HG03571 (cell line): ENCODE measurements around the gene TTF1.

Experiments used
- ATAC-seq: cut with Tn5 transposase; IDR thresholded peaks from one replicate; pipeline ENCODE4 v1.9.1; 2021; ENCODE audit not compliant: unreplicated experiment

TTF1 gene, protein sequence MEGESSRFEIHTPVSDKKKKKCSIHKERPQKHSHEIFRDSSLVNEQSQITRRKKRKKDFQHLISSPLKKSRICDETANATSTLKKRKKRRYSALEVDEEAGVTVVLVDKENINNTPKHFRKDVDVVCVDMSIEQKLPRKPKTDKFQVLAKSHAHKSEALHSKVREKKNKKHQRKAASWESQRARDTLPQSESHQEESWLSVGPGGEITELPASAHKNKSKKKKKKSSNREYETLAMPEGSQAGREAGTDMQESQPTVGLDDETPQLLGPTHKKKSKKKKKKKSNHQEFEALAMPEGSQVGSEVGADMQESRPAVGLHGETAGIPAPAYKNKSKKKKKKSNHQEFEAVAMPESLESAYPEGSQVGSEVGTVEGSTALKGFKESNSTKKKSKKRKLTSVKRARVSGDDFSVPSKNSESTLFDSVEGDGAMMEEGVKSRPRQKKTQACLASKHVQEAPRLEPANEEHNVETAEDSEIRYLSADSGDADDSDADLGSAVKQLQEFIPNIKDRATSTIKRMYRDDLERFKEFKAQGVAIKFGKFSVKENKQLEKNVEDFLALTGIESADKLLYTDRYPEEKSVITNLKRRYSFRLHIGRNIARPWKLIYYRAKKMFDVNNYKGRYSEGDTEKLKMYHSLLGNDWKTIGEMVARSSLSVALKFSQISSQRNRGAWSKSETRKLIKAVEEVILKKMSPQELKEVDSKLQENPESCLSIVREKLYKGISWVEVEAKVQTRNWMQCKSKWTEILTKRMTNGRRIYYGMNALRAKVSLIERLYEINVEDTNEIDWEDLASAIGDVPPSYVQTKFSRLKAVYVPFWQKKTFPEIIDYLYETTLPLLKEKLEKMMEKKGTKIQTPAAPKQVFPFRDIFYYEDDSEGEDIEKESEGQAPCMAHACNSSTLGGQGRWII

DNA sequence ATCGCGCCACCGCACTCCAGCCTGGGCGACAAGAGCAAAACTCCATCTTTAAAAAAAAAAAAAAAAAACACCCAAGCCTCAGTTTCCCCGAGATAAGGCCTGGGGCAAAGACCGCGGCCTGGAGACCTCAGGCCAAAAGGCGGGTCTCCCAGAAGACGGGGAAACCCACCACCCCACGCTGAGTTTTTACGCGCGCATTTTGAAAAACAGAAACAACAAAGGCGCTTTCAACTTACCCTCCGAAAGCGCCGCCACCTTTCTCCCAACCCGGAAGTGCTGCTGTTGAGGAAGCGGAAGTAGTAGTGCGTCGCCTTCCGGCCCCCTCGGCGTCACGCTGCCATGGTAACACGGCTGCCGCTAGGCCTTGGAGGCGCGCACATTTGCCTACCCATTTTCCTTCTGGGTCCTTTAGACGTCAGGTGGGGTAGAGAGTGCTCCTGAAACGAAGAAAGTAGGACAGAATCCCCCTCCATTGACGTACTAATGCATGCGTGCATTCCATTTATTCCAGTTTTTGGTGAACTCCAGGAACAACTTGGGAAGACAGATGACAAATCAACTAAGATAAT is at the start of gene TTF1:
TTF1 (minus strand) TSS at position 287 of the 569 bp plus-strand sequence. CDS start 4,019 bp downstream, outside the sequence.
- ATAC-seq = peak; percentile 56

DNA sequence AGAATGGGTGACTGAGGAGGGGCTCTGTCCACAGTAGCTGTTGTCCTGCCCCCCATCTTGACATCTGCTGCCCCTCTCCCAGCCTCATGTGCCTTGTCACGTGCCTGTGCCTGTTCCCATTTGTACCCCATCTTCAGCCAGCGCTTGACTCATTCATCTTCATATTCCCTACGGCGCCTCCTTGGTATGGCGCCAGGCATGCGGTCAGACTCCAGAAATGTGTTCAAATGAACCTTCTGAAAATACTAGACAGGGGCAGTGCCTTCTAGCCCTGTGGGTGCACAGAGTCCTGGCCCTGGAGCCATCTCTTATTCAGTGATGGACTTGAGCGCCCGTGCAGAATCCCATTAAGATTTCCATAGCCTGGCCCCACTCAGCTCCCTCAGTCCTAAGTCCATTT is 49.6 kb upstream of the TTF1 start:
- ATAC-seq = no peak

DNA sequence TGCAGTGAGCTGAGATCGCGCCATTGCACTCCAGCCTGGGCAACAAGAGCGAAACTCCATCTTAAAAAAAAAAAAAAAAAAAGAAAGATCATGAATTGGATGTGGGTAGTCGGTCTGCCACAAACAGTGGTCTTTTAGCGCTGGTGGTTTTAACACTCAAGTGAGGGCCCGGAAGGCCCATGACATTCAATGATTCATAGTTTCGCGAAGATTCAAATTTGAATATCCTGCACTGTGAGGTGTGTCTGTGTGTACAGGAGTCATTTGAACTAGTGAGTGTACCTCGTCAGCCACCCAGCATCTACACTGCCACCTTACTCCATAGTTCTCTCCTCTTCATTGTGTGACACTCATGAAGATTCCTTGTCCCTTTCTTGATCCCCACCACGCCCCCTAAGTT is 44.6 kb upstream of the TTF1 start:
- ATAC-seq = no peak

DNA sequence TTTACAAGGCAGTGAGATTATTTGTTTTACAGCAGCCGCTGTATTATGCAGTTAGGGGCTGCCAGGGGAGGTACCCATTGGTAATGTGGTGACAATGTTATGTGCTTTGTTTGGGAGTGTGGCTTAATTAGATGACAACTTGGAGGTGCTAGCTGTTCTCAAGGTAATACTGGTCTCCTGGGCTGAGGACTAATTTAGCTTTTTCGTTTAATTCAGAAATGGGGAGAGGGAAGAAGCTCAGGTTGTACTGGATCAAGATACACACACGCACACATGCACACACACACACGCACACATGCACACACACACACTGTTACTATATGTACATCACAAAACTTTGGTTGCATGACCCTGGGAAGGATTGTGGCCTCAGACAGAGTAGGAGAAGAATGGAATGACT is 41.3 kb upstream of the TTF1 start:
- ATAC-seq = no peak

DNA sequence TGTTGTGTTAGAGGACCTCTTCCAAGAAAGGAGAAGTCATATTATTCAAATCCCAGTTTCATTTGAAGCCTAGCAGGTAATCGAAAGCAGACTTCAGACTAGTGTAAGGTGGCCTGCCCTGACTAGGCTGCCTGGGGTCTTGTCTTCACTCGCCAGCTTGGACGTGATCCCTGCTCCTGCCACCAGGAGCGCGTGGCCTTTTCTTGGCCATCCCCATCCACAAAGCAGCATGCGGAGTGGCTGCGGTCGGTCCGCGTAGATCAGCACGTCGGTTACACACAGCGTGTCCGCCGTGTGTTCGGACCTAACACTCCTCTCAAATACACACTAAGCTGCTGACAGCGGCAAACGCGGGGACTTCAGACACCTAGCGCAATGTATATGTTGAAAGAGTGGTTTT is 40.7 kb upstream of the TTF1 start:
- no peak for ATAC-seq

DNA sequence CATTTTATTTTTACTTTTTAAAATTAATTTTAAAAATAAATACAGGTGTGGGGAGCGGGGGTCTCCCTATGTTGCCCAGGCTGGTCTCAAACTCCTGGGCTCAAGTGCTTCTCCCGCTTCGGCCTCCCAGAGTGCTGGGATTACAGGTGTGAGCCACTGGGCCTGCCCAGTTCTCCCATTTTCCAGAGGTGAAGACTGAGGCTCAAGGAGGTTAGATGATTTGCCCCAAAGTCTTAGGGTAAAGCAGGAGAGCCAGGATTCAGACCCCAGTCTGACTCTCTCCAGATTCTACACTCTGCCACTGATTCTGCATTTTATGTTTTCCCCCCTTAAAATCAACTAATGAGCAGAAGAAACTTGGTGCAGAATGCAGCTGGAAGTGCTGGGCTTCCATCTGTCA is 40.2 kb upstream of the TTF1 start:
- ATAC-seq = no peak

DNA sequence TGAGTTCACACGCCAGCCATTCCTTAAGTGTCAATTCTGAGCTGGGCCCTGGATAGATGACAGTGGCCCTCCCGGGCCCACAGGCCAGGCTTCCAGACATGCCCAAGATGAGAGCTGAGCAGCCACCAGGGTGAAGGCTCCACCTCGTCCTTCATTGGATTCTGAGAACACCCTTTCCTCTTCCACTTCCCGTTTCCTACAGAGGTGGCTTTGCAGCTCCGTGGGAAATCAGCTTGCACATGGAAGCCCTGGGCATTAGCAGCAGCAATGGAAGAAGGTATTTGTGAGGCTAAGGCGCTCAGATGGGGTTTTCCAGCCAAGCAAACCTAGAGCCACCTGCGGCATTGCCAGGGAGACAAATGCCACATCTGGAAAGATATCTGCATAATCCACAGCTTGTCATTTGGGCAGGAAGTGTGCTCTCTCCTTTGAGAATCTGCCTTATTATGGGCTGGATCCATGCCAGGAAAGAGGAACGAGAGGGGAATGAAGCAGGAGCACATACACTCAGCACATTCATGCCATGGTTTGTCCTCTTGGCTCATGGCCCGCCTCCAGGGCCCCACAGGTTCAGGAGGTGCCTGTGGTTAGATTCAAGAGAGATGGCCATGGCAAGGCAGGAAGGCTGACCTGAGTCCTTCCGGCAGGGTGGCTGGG is 37.4 kb upstream of the TTF1 start:
- no peak for ATAC-seq

DNA sequence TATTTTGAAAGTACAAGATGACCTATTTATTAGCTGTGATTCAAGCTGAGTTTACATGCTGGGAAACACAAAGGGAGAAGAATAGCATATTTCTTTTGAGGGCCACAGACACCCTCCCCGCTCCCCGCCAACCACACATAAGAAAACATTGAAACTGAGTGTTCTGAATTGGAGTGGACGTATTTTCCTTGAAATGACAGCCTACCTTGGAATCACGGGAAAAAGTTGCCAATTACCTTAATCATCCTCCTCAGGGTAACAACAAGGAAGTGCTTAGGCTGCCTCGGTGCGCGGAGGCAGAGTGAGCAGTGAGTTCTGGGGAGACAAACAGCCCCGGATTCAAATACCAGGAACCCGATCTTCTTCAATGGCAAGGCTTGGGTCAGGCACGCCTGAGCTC is 34.8 kb upstream of the TTF1 start:
- no peak for ATAC-seq

DNA sequence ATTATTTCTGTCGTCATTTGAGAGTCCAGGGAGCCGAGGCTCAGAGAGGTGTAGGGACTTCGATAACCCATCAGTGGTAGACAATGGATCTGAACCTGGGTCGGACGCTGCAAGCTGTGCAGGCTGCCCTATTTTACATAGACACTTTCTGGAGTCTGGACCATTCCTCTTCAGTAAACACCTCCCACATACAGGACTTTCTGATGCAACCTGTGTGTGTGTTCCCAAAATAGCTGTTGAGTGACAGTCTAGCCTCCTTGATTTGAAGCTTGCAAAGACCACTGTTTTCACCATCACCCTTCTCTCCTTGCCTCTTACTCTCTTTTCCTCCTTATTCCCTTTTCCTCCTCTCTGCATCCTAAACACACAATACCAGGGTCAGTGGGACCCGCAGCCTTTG is 34.1 kb upstream of the TTF1 start:
- no peak for ATAC-seq

DNA sequence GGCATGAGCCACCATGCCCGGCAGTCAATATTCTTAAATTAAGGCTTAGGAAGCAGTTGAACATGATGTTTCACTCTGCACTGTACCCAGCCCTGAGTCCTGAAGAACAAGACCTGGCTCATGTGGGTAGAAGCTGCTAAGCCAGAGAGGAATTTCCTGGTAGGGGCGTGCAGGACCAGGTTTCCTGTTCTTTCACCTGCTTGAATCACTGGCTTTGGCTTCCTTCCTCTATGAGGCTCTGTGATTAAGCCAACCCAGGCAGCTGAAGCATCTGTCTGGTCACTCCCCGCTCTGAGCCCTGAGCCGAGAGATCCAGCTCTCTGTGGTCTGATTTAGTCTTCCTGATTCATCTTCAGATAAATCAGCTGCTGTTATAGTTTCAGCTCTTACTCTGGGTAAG is 32.5 kb upstream of the TTF1 start:
- ATAC-seq = no peak

DNA sequence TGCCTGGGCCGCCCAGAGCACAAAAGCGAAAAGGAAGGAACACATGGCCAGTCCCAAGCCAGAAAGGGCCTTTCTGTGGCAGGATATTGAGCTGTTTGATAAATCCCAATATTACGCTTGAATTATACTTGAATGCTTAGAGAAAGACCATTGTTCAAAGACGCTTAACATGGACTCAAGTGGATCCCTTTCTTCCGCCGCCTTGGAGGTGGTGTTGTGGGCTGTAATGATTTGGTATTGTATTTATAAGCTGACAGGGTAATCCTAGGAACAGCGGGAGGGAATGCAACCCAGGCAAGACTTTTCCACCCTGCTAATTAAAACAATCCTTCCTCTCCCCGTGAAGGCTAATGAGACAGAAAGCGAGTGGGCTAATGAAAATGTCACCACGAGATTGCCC is 28.2 kb upstream of the TTF1 start:
- no peak for ATAC-seq

DNA sequence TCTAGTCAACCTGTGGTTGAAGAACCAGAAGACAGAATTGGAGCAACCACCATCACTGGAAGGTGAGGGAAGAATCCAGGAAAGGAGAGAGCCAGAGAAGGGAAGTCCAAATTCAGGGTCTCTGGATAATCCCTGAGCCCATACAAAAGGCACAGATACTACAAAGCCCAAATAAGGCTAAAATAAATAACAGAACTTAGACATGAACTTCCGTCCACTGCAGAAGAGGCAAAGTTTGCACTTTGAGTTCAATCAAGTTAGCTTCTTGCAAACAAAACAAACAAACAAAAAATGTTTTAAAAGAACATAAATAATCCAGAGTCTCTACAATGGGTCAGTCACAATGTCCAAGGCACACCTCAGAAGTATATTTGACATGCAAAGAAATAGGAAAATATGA is 24.4 kb upstream of the TTF1 start:
- no peak for ATAC-seq

DNA sequence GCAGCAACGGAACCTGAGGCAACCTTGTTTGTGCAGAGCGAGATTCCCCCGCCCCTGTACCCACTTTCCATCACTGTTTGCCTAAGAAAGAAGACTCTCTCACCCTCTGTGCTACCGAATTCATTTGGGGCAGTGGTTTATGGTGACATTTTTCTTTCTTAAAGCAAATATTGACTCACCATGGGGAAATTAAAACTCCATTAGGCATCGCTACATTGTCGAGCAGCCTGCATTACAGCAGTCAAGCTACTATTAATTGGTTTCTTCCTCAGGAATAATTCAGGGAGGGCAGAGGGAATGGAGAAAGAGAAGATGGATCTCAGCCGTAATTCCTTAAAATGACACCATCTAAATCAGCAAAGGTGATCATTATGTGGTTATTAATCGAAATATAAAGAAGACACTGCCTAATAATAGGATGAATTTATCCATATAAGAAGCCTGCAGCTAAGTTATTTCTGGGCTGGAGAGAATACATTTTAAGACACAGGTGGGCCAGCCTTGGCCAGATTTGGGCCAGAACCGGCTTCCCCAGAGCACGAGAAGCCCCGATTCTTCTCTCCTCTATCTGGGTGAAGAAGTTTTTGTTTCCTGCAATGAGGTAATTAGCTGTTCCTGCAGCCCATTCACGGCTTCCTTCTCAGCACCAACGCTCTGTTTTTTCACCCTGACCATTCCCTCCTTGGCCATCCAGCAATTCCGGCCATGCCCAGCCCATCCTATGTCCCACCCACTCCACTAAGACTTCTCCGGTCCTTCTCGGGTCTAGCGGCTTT is 20.2 kb upstream of the TTF1 start:
- no peak for ATAC-seq

DNA sequence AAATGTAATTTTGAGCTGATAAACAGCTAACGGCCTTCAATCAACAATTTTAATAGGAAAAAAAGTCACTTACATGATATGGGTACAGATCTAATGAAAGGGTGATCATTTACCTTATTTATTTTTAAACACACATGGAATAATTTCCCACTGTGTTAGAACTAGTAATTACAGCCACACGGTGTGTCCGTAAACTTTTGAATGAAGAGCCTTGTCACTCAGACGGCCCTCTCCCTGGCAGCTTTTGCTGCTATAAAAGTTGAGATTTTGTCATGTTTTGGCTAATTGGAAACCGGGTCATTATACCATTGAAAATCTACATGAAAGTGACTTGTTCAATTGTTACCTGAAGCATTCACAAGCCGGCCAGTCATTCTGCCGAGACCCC is 19.0 kb upstream of the TTF1 start:
- ATAC-seq = no peak

DNA sequence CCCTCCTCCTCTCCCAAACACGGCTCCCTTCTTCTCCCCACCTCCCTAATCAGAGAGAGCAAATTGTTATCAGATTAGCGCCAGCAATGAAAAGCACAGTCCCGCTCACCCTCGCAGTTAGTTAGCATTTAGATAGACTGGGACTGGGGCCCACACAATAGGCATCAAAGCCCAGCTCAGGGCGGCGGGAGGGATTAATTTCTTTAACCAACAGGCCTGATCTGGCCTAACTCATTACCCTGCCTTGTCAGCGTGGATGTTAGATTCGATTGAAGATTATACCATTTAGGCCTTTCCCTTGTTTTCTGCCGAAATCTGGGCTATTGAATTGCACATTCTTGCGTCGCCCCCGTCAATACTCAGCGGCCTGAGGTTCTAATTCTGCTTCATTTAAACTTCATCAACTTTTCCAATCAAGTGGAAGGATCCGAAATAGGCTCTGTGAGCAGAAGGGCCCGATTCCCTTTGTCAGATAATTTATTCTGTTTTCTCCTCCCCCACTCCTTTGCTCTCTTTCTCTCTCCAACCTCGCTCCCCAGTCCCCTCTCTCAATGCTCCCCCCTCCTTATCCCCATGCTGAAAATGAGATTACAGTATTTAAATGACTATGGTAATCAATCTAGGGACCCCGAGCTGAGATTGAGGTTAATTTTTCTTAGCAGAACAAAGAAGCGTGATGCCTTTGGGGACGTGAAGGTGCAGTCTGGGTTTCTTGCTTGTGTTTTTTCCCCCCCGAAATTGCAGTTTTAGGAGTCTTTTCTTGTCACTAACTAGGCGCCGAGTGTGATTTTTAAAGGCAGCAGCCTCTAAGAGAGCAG is 18.4 kb upstream of the TTF1 start:
- no peak for ATAC-seq

DNA sequence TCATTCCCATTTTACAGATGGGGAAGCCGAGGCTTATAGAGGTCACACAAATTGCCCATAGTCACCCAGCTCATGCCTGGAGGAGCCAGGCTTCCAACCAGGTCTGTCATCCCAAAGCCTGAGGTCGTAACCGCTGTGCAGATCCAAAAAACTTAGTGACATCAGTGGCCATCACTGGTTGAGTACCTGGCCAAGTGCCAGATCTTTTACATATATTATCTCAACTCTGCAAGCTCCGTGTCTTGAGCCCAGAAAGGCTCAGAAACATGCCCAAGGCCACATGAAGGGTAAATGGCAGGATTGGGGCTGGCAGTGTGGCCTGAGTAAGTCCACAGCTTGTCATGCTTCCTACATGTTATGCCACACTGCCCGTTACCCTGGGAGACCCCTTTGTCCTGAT is 16.9 kb upstream of the TTF1 start:
- ATAC-seq = no peak

DNA sequence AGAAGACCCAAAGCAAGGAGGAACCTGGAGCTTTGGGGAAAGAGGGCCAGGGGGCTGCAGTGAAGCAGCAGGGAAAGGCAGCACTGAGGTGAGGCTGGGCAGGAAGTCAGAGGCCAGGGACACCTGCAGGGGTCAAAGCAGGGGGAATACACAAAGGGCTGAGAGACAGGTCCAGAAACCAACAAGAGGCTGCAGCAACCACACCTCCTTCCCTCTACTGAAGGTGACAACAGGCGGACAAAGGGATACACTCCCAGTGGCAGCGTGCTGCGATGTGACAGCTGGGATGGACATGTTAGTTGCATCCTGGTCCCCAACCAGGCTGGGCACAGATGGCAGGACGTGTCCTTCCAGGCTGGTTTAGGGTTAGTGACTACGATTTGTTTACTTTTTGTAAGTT is 15.9 kb upstream of the TTF1 start:
- ATAC-seq = no peak

DNA sequence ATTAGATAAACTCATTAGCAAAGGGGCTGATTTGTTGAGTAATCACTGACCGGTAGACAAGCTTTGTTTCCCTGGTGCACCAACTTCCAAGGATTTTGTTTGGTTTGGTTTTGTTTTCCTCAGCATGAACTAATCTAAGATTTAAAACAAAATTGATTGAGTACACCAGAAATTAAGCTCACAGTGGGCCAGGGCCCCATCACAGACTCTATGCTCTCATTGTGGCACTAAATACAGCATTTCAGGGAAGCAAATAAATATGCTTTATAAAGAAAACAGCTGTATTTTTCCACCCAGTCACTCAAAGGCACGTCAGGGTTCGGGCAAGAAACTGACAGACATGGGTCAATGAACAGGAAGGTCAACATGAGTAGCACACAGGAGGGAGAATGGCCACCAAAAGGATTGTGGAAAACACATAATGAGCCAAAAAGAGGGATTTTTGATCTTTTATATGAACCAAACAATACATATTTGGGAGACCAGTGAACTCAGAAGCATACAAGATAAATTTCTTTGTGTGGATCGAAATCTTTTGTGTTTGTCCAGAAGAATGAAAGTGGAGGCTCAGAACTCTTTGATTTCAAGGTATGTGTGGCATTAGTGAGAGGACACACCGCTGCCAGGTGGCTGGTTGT is 12.2 kb upstream of the TTF1 start:
- ATAC-seq = no peak

DNA sequence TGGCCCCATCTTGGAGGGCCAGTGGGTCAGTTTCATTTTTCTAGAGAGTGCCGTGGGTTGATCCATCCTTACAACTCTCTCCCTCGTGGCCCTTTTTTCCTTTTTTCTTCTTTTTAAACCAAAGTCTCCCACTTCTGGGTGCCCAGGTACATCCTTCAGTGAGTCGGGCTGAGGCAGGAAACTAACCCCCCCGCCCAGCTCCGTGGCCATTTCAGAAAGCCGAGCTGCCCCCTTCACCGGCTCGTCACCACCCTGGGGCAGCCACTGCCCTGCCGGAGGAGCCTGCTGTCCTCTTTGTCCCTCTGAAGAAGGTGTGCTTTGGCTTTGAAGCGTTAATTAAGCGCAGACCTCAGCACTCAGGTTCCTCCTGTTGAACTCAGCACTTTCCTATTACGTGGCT is 8.5 kb upstream of the TTF1 start:
- no peak for ATAC-seq
